Posterior cingulate gyrus (tissue), 11 donors: ENCODE measurements around the gene GRIN2C.

Experiments
- DNase-seq, 10 donors: peaks; one replicate each; pipeline versions ENCODE4 v3.0.0 to v3.0.0-alpha.2; 2020 to 2021; ENCODE audit warnings: mixed read lengths in 3 of 10
- intact Hi-C: fragments of 100-400 bp; cut with DNase I; formaldehyde crosslinking; loops from one replicate; pipeline ENCODE4 v1.15.1; 2023

The GRIN2C gene

DNA sequence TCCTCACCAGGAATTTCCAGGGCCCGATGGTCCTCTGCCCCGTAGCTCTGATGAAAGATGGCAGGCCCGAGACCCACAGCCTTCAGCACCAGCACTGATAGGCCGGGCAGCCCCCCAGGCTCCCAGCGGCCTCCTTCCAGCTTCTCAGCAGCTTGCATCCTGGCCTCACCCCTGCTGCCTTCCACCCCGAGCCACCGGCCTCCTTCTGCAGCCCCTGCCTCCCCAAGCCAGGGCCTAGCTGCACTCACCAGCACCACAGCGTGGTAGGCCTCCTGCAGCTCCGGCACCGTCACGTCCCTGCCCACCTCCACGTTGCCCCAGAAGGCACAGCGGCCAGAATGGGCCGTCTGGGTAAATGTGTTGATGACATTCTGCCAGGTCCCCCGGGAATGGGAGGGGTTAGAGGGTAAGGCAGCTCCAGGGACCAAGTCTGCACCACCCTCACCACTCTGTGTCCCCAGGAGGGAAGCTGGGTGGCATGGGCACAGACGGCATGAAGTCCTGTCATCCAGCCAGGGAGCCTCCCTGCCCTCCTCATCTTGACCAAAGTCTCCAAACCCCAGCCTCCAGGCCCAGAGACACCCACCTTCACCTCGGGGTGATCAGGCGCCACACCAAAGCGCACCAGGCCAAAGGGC is 6.6 kb upstream of the GRIN2C start:
- no peak for DNase-seq
- intact Hi-C loops = no loop called here

DNA sequence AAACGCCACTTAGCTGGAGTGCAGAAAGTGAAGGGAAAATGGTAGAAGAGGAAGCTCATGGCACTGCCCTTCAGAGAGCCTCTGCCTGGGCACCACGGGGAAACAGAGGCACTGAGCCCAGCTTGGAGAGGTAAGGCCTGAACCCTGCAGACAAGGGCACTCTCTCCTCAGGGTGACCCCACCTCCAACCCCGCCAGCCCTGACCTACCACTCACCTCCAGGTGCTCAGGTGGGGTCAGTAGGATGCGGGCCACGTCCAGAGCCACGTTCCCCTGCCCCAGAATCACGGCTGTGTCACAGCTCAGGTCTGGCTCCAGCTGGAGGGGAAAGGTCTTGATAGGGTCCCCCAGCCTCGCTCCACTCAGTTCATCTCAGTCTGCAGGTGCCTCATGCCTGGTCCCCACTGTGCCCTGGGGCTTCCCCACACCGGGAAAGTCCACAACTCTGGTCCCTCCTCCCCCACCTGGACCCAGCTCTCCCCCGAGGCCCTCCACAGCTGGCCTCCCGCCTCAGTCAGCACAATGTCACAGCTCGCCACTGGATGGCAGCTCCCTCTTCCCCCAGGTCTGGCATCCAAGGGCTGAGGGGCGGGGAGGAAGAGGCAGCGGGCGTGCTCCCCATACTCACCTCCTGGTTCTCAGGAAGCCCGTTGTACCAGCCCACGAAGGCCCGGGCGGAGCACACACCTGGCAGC is 6.0 kb upstream of the GRIN2C start:
- DNase-seq = no peak
- intact Hi-C loops = loop anchor here (1.0 to 2.0 kb wide), 2 partner anchors 74 to 121 kb away; no protein-coding TSS in a partner anchor

DNA sequence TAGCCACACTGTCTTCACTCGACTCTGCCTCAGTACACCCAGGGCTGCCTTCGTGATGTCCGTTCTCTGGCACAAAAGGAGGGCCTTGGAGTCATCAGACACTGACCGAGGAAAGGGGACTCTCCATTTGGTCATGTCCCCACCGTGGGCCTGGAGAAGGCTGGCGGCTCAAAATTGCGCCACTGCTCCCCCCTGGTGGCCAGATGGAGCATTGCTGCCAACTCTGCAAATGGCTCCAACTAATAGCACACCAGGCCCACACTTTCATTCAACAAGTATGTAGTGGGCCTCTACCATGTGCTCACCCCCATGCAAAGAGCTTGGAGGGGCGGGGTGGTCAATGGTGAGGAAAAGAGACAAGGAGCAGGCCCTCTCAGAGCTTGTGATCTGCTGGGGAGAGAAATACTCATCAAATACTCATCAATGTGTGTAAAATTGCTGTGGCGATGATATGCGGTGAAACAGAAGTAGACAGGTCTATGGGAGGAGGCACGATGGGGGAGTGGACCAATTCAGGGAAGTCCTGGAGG is 5.2 kb upstream of the GRIN2C start:
- intact Hi-C loops = loop anchor here (1.0 to 2.0 kb wide), 2 partner anchors 74 to 120 kb away; no protein-coding TSS in a partner anchor
- peak; percentile 73 to 98 (median 88) for DNase-seq

DNA sequence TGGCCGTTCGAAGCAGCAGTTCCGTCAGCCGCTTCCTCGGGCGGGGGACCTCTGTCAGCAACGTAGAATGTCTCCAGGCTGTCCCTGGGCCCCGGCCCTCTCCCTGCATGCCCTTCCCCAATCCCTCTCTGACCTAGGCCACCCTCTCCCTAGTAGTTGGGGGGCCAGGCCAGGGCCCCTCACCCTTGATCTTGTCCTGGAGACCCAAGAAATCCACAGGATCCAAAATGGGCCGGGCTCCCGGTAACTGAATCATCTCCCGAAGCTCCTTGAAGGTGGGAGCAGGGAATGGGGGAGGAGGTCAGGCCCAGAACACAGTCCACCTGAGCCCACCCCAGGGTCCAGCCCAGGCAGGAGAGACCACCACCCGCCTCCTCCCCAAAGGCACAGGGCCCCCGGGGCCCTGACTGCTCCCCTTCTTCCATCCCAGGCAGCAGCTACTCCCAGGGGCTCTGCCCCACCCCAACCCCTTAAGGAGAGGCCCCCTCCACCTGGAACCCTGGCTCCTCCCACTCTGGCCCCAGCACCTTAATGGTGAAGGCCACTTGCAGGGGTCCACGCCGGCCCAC is 4.7 kb upstream of the GRIN2C start:
- intact Hi-C loops = loop anchor here (2.0 kb wide), 1 partner anchor 120 kb away; no protein-coding TSS in a partner anchor
- DNase-seq = no peak

DNA sequence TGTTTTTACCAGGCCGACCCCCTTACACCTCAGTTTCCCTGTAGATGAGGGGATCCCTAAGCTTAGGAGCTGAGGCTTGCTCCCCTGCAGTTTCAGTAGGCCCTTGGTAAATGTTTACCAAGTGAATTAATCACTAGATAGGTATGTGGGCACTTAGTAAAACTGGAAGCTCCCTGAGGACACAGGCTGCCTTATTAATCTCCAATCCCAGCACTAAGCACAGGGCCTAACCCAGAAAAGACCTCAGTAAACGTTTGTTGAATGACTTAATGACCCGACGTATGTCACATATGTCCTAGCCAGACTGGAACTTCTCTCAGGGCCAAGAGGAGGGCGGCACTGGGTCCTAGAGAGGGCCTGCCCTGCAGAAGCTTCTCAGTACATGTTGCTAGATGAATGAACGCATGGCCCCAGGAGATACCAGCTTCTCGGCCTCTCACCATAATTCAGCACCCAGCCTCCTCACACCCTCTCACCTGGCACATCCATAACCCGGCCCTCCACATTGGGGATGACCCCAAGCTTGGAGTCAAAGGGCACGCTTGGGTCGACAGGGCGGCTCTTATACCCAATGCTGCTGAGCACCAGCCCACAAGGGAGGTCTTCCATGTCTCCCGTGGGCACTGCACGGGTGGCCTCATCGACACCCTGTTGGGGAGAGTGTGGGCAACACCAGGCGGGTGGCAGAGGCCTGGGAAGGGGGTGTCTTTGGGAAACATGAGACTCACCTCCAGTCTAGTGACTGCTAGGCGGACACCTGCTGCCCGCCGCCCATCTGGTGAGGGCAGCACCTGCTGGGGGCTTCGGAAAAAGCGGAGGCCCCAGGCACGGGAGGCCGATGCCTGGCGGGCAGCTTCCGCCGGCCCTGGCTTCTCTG is 4.0 kb upstream of the GRIN2C start:
- DNase-seq = no peak
- intact Hi-C loops = loop anchor here (2.0 kb wide), 1 partner anchor 119 kb away; no protein-coding TSS in a partner anchor

DNA sequence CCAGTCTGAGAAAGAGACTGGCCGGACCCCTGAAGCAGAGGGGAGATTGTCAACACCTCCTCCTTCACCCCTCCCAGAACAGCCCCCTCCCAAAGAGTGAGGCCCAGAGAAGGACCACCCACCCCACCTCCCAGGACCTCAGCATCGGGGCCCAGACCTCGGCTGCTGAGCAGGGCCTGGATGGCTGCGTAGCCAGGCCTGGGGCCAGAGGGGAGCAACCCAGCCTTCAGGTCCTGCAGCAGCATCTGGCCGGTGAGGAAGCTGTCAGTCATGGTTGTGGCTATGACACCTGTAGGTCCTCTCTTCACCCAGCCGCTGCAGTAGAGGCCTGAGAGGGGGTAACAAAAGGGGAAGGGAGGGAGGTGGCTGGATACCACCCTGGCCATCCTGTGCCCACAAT is 3.2 kb upstream of the GRIN2C start:
- no peak for DNase-seq
- intact Hi-C loops = no loop called here

DNA sequence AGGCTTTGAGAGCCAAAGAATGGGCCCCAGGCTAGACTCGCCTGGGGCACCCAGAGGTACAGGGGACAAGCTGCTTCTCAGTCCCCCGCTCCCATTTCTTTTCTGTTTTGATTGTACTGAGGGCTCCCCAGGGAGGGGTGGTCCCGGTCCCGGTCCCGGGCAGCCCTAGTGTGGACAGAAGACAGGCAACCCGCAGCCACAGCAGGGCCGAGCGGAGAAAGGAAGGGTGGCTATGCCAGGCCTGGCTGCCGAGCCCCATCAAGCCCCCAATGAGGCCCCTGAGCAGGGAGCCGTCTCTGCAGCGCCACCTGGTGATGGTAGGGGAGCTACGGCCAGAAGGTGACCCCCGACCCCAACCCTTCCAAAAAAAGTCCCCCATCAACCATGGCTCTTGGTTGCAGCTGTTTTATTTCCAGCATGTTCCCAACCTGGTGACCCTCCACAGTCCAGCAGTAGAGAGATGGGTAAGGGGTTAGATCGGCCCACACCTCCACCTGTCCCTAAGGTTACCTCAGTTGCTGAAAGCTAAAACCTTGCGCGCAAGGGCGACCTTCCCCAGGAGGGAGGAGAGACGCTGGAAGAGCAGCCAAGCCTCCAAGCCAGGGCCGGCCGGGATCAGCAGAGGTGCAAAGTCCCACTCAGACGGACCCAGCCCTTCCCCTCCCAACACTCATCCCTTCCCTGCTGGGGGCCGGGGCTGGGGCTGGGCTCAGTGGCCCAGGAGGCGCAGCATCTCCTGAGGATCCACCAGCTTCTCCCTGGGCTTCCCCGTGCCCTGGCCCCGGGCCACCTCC is 2.6 kb upstream of the GRIN2C start:
- intact Hi-C loops = no loop called here
- peak in 9 of 10 donors; percentile 36 to 95 (median 67) for DNase-seq

DNA sequence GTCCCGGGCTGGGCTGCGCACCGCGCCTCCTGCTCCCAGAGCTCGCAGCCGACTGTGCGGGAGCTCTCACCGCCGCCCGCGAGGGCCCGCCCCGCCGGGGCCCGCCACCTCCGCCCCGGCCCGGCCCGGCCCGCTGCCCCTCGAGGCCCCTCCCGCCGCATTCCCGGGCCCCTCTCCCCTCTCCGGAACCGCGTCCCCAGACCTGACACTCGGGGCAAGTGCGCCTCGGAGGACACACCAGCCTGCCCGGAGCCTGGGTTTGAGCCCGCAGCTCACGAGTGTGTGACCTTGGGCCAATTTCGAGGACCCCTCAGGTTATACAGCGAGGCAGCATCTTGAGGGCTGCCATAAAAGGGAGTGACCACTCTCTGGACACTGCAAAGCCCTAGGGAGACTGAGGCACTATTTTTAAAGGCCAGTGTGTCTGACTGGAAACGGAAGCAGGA is 2.0 kb upstream of the GRIN2C start:
- intact Hi-C loops = no loop called here
- DNase-seq = no peak

DNA sequence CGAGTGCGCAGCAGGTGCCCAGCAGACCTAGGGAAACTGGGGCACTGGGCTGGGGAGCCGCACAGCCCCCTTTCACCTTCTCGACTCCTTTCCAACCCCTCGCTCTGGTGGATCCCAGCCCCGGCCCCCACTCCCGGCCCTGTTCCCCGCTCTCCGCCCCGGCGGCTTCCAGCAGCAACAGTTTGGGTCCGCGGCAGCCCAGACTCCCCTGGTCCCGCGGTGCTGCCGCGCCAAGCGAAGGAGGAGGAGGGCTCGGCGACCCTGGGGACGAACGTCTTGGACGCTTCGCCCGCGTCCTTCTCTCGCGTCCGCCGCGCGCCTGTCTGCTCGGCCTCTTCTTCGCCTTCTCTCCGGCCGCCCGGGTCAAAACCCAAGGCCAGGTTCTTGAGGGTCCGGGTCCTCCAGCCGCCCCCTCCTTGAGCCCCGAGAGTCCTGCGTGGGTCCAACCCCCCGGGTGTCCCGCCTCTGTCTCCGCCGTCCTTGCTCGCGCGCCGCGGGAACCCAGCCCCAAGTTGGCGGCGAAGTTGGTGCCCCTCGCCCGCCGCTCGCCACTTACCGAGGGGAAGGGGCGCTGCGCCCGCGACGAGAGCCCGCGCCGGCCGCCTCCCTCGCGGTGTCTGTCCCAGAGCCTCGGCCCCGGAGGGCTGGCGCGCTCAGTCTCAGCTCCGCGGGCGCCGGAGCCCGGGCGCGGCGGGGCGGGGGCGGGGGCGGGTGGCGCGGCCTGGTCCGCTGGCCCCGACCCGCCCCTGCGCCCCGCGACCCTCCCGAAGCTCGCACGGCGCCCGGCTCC is 1.4 kb upstream of the GRIN2C start:
- intact Hi-C loops = no loop called here

DNA sequence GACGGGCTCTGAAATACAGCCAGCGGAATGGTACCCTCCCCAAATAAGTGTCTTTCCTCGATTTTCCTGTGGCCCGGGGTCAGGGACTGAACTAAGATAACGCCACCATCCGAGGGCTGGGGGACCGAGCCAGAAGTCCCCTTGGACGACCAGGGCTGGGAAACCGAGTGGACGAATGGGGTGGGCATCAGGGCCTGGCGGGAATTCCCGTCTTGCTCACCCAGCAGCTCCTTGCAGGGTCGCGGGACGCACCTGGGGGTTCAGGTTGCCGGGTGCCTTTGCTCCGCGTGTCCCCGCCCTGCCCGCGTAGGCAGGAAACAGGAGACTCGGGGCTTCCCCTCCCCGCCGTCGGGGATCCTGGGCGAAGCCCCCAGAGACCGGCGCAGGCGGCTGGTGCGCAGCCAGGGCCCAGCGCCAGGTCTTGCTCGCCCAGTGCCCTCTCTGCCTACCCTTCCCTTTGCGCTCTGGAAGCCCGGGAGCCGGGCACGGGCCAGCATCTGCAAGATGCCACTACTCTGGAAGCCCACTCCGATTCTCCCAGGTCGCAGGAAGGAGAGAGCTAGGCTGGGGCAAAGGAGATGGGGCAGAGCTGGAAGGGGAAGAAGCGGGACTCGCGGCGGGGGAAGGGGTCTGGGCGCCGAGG is 665 bp upstream of the GRIN2C start:
- intact Hi-C loops = no loop called here
- no peak for DNase-seq

More for the DNA sequence above, 1.4 kb upstream of the GRIN2C start:
- no peak for DNase-seq

DNA sequence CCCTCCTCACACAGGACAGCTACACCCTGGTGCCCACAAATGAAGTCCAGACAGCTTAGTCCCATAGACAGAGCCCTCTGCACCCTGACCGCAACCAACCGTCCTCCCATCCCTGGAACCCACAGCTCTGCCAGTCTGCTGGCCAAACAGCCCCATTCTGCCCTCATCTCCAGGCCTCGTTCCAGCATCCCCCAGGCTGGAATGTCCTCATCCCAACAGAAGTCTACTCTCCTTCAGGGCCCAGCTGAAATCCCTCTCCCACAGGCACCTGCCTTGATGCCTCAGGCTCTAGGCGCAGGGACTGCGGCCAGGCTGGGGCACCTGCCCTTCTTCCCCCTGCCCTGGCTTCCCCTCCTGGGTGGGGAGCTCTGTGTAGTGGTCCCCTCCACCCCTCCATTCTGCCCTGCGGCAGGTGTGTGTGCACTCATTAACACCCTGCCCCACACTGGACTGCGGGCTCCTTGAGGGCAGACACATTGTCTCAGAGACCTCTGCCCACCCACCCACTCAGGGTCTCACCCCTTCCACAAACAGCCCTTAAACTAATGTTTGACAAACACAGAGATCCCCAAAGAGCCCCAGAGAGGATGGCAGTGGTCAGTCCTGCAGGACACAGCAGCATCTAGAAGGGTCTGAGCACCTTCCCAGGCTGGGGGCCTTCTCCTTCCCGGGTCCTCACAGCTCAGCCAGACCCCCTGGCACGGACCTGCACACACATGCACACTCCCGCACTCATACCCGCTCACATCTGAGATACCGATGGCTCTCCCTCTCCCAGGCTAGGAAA is 820 bp downstream of the GRIN2C start:
- intact Hi-C loops = no loop called here
- no peak for DNase-seq

DNA sequence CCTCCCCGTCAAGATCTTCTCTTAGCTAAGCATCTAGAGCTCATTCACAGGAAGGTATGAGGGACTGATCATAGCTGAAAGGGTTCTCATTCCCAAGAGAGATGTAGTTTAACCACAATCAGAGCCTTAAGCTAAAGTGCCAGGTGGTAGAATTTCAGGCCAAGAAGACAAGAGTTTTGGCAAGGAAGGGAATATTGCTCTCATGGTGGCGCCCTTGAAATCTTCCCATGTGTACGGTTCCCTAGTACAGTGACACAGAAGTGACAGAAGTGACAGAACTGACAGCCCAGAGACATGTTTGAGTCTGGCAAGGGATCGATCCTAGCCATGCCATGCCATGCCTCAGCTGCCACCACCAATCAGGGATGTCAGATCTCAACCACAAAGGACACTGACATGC is 2.5 kb downstream of the GRIN2C start:
- DNase-seq = no peak
- intact Hi-C loops = no loop called here

DNA sequence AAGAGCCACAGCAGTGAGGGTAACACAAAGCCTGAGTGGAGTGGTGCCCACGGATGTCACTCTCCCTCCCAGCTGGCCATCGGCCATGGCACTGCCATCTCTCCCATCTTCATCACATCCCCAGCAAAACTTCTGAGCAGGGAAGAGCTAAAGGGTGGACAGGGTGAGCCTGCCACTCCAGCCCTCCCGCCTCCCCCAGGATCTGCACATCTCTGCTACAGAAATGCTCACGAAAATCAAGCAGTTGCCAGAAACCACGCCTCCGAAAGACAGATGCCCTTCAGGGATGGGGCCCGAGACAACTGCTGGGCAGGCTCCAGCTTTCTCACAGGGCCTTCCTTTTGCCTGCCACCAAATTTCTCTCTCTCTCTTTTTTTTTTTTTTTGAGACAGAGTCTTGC is 3.6 kb downstream of the GRIN2C start:
- intact Hi-C loops = no loop called here
- DNase-seq = no peak

DNA sequence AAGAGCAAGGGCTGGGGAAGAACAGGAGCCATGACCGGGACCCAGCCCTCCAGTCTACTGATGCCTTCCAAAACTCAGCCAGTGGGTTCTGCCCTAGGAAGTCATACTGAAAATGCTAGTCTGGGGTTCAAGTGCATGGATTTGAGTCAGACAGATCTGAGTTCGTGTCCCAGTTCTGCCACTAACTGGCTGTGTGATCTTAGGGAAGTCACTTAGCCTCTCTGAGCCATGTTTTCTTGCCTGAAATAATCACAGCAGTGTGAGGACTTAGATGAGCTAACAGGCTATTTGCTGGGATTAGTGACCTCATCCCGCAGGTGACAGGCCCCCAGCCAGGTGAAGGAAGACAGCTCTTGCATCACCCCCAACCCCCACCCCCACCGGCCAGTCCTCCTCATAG is 4.4 kb downstream of the GRIN2C start:
- intact Hi-C loops = no loop called here
- no peak for DNase-seq

DNA sequence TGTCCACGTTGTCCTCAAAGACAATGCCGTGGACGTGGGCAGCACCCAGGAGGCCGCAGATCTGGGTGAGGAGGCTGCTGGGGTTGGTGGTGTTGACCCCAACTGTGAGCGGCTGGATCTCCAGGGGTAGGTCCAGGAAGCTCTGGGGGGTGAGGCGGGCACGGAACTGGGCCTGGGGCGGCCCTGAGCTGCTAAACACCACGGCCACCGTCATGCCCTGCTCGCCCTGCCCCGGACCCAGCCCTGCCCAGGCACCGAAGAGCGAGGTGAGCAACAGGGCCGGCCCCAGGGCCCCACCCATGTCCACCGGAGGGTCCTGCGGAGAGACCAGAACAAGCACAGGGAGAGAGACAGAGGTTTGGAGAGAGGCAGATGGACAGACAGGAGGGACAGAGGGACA is 4.9 kb downstream of the GRIN2C start:
- intact Hi-C loops = no loop called here
- no peak for DNase-seq

DNA sequence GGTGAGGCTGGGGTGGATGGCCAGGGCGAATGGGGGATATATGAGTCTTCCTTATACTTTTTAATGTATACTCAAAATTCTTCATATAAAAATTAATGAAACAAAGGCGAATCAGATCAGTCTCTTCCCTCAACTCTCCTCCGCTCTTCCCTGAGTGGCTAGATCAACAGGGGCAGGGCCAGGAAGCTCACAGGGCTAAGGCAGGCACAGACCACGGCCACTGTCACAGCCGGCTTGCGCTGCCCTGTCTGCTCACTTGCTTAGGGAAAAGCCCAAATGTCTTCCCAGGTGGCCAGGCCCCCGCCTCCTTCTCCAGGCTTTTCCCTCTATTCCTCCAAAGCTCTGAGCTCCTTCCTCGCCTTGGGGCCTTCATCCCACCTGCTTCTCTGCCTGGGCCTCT is 6.0 kb downstream of the GRIN2C start:
- intact Hi-C loops = no loop called here
- DNase-seq = no peak

DNA sequence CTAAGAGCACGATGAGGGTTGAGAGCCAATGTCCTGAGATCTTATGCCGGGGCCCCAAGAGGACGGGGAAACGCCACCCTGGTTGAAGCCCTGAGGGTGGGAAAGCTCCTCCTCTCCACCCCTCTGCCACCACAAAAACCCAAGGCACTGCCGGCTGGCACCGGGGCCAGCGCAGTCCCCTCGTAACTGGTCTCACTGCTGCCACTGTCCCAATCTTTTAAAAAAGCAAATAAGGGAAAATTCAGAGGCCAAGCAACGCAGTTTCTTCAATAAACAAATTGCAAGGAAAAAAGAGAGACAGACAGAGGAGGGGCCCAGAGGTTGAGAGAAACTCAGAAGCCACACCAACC is 6.7 kb downstream of the GRIN2C start:
- no peak for DNase-seq
- intact Hi-C loops = no loop called here
